ENCODE data around the gene CDKL2. TPM values are rescaled to one million over a fixed set of nuclear protein-coding genes. Genes with fewer than 3 reads are reported as not detected.
"Not testable (repeated sequence)": the region's sequence is repeated elsewhere in the genome, so short reads cannot be mapped to it uniquely, and the experiment has no call there.

CDKL2 gene
- total RNA-seq, 2 donors from 2014 or later = 0.37 to 1.3 TPM

- no peak overlapping the region for H3K4me3 ChIP-seq (ENCODE audit: low read length)
- H3K36me3 Mint-ChIP-seq (ENCODE audit: low read depth) = peaks cover 3% of the 10 kb centered on the region
- no peaks in the 10 kb centered on the region for H3K9me3 ChIP-seq (ENCODE audit: control insufficient read depth, low read length)
- no peaks in the 10 kb centered on the region for H3K4me1 ChIP-seq (ENCODE audit: control insufficient read depth, insufficient read depth, low read length)
- H3K4me3 Mint-ChIP-seq = no peak overlapping the region
- no peaks in the 10 kb centered on the region for H3K27me3 Mint-ChIP-seq (ENCODE audit: insufficient read depth)
- no peak for DNase-seq
- TF ChIP-seq CTCF (conservative IDR thresholded peaks at IDR 0.05) = no peak
- no peaks in the 10 kb centered on the region for H3K27me3 ChIP-seq (ENCODE audit: control insufficient read depth, insufficient read depth, low read length, poor library complexity, severe bottlenecking)
- no peak overlapping the region for H3K9ac ChIP-seq (ENCODE audit: extremely low read depth, low read length, poor library complexity, severe bottlenecking)
- H3K36me3 ChIP-seq (ENCODE audit: control insufficient read depth, insufficient read depth, low read length) = no peaks in the 10 kb centered on the region
- H3K9me3 Mint-ChIP-seq = no peaks in the 10 kb centered on the region
- 95 to 100% methylated on average over 3 to 15 of the region's 15 CpGs for WGBS, 2 experiments (ENCODE audit: insufficient coverage in 1 of 2, insufficient read length in 1 of 2)
- no peak overlapping the region for H3K27ac ChIP-seq (ENCODE audit: low read depth, low read length)
- H3K27ac Mint-ChIP-seq = no peak overlapping the region
- no peaks in the 10 kb centered on the region for H3K4me1 Mint-ChIP-seq
These were observed 82.5 kb downstream of the CDKL2 start for GRCh38 chr4:75547647-75548387.

GRCh38 chr4:75545526-75545925 lies 84.8 kb downstream of the CDKL2 start:
- Mint-ChIP-seq H3K9me3 (no peaks in the 10 kb centered on the region), H3K27ac (no peak overlapping the region), H3K36me3 (ENCODE audit: low read depth) (peaks cover 3% of the 10 kb centered on the region), H3K4me3 (no peak overlapping the region), H3K27me3 (ENCODE audit: insufficient read depth) (no peaks in the 10 kb centered on the region), H3K4me1 (no peaks in the 10 kb centered on the region)
- Histone ChIP-seq H3K27me3 (ENCODE audit: control insufficient read depth, insufficient read depth, low read length, poor library complexity, severe bottlenecking) (no peaks in the 10 kb centered on the region), H3K9ac (ENCODE audit: extremely low read depth, low read length, poor library complexity, severe bottlenecking) (no peak overlapping the region), H3K36me3 (ENCODE audit: control insufficient read depth, insufficient read depth, low read length) (no peaks in the 10 kb centered on the region), H3K4me3 (ENCODE audit: low read length) (no peak overlapping the region), H3K27ac (ENCODE audit: low read depth, low read length) (no peak overlapping the region), H3K4me1 (ENCODE audit: control insufficient read depth, insufficient read depth, low read length) (no peaks in the 10 kb centered on the region), H3K9me3 (ENCODE audit: control insufficient read depth, low read length) (no peaks in the 10 kb centered on the region)
- WGBS, 2 experiments (ENCODE audit: insufficient coverage in 1 of 2, insufficient read length in 1 of 2) = 93% methylated on average over 2 to 5 of the region's 5 CpGs
- TF ChIP-seq CTCF (conservative IDR thresholded peaks at IDR 0.05) = no peak
- no peak for DNase-seq

GRCh38 chr4:75544870-75545269 lies 85.5 kb downstream of the CDKL2 start:
- TF ChIP-seq CTCF (conservative IDR thresholded peaks at IDR 0.05) = no peak
- Mint-ChIP-seq H3K36me3 (ENCODE audit: low read depth) (peaks cover 3% of the 10 kb centered on the region), H3K4me3 (no peak overlapping the region), H3K4me1 (no peaks in the 10 kb centered on the region), H3K27me3 (ENCODE audit: insufficient read depth) (no peaks in the 10 kb centered on the region), H3K9me3 (no peaks in the 10 kb centered on the region), H3K27ac (no peak overlapping the region)
- Histone ChIP-seq H3K9ac (ENCODE audit: extremely low read depth, low read length, poor library complexity, severe bottlenecking) (no peak overlapping the region), H3K27ac (ENCODE audit: low read depth, low read length) (no peak overlapping the region), H3K9me3 (ENCODE audit: control insufficient read depth, low read length) (no peaks in the 10 kb centered on the region), H3K4me1 (ENCODE audit: control insufficient read depth, insufficient read depth, low read length) (no peaks in the 10 kb centered on the region), H3K27me3 (ENCODE audit: control insufficient read depth, insufficient read depth, low read length, poor library complexity, severe bottlenecking) (no peaks in the 10 kb centered on the region), H3K4me3 (ENCODE audit: low read length) (no peak overlapping the region), H3K36me3 (ENCODE audit: control insufficient read depth, insufficient read depth, low read length) (no peaks in the 10 kb centered on the region)
- 88 to 100% methylated on average over 2 to 3 of the region's 3 CpGs for WGBS, 2 experiments (ENCODE audit: insufficient coverage in 1 of 2, insufficient read length in 1 of 2)
- DNase-seq = no peak

GRCh38 chr4:75544220-75544619 lies 86.1 kb downstream of the CDKL2 start:
- DNase-seq; H3K9ac ChIP-seq (ENCODE audit: extremely low read depth, low read length, poor library complexity, severe bottlenecking); H3K27me3 Mint-ChIP-seq (ENCODE audit: insufficient read depth); H3K27me3 ChIP-seq (ENCODE audit: control insufficient read depth, insufficient read depth, low read length, poor library complexity, severe bottlenecking); H3K4me3 Mint-ChIP-seq; H3K27ac ChIP-seq (ENCODE audit: low read depth, low read length); H3K27ac Mint-ChIP-seq; H3K9me3 ChIP-seq (ENCODE audit: control insufficient read depth, low read length); H3K9me3 Mint-ChIP-seq; H3K36me3 Mint-ChIP-seq (ENCODE audit: low read depth); H3K36me3 ChIP-seq (ENCODE audit: control insufficient read depth, insufficient read depth, low read length); H3K4me1 ChIP-seq (ENCODE audit: control insufficient read depth, insufficient read depth, low read length); H3K4me3 ChIP-seq (ENCODE audit: low read length); H3K4me1 Mint-ChIP-seq: not testable (repeated sequence)
- 93 to 96% methylated on average over 6 to 8 of the region's 8 CpGs for WGBS, 2 experiments (ENCODE audit: insufficient coverage in 1 of 2, insufficient read length in 1 of 2)

All from endodermal cell (in vitro differentiated cells).